AG08395 (cell line): ENCODE data around the gene ACOX2.

Experiments
- DNase-seq: peaks from one replicate; pipeline ENCODE4 v3.0.0; 2012; ENCODE audit warnings: mixed read lengths, low spot score

ACOX2 gene

GRCh38 chr3:58474348-58474911 is 62.6 kb downstream of the ACOX2 start:
- no peak for DNase-seq

GRCh38 chr3:58473275-58473674 is 63.7 kb downstream of the ACOX2 start:
- DNase-seq = no peak

- DNase-seq = peak; percentile 77
Measured at GRCh38 chr3:58471025-58471887, 65.7 kb downstream of the ACOX2 start.

- DNase-seq = no peak
Measured at GRCh38 chr3:58470363-58471024, 66.5 kb downstream of the ACOX2 start.

GRCh38 chr3:58469096-58469495 is 67.9 kb downstream of the ACOX2 start:
- DNase-seq = no peak

GRCh38 chr3:58466899-58467563 is 70.0 kb downstream of the ACOX2 start:
- DNase-seq = no peak

- DNase-seq = no peak
Measured at GRCh38 chr3:58464866-58465265, 72.1 kb downstream of the ACOX2 start.

- DNase-seq = no peak
Measured at GRCh38 chr3:58463942-58464271, 73.1 kb downstream of the ACOX2 start.

GRCh38 chr3:58463181-58463941 is 73.6 kb downstream of the ACOX2 start:
- peak; percentile 93 for DNase-seq

GRCh38 chr3:58462829-58463180 is 74.2 kb downstream of the ACOX2 start:
- DNase-seq = no peak

- DNase-seq = no peak
Measured at GRCh38 chr3:58459160-58459559, 77.8 kb downstream of the ACOX2 start.
